HCT116 (cell line): ENCODE measurements around the gene TAF4. TPM values are rescaled to one million over a fixed set of nuclear protein-coding genes. Genes with fewer than 3 reads are reported as not detected.

Experiments
- ATAC-seq: fragments of 200-7000 bp; cut with Tn5 transposase; 2 replicates; pipeline ENCODE4 v1.9.1; 2020; ENCODE audit warnings: mild to moderate bottlenecking, moderate library complexity
- BruUV-seq: library from RNA; stranded (reverse); fragments of 400-500 nt; replicated peaks from 2 replicates; lab custom pipeline; 2021; lab: Mats Ljungman, UMichigan
- CTCF ChIA-PET: fragments of 300-600 bp; sonication (Branson Sonifier 250); formaldehyde crosslinking; loops from one replicate; lab custom pipeline; 2021; ENCODE audit warnings: antibody characterized with exemption; lab: Charles Lee
- POLR2A ChIA-PET: fragments of 300-600, 350-600 bp; sonication (Branson Sonifier 250); formaldehyde crosslinking; loops from one replicate; lab custom pipeline; 2021; ENCODE audit warnings: antibody characterized with exemption; lab: Charles Lee
- RAD21 ChIA-PET, 2 experiments: fragments of 300-600 bp; sonication (Branson Sonifier 250); formaldehyde crosslinking; loops; one replicate each; lab custom pipeline; 2023; ENCODE audit warnings: low total read pairs in 2 of 2; ENCODE audit not compliant: uncharacterized antibody in 2 of 2, unreplicated experiment in 2 of 2, low non-redundant PET in 1 of 2; lab: Charles Lee
- DNase-seq: peaks from one replicate; pipeline ENCODE4 v3.0.0-alpha.2; 2010; ENCODE audit warnings: low read depth, low spot score
- H2AFZ ChIP-seq: fragments of 200-600 bp; shearing (Covaris generic), sonication (generic); 2 replicates; pipeline ENCODE4 v1.6.1; 2017; ENCODE audit warnings: low read depth, mixed run types, mixed read lengths, antibody characterized with exemption, low read length; ENCODE audit not compliant: poor library complexity, severe bottlenecking
- H3K27ac ChIP-seq: 2 replicates; pipeline ENCODE4 v1.5.1; 2012; ENCODE audit warnings: low read depth, low read length
- H3K27me3 ChIP-seq: fragments of 200-600 bp; sonication (generic); 2 replicates; pipeline ENCODE4 v1.6.1; 2016; ENCODE audit warnings: mixed run types, low read length, mixed read lengths; ENCODE audit not compliant: insufficient read depth
- H3K36me3 ChIP-seq, 2 experiments: fragments of 200-500 bp in 1 of 2; fragments of 200-600 bp in 1 of 2; sonication (Bioruptor generic) in 1 of 2; sonication (generic) in 1 of 2; 2 replicates each; pipeline versions ENCODE4 v1.5.1 to v1.6.1; 2014 to 2016; ENCODE audit warnings: low read length in 2 of 2, inconsistent platforms in 1 of 2, mixed read lengths in 1 of 2, mixed run types in 1 of 2; ENCODE audit not compliant: insufficient read depth in 2 of 2, control insufficient read depth in 1 of 2
- H3K4me1 ChIP-seq, 2 experiments: fragments of 200-600 bp in 1 of 2; sonication (generic) in 1 of 2; 2 replicates each; pipeline versions ENCODE4 v1.5.1 to v1.6.1; 2012 to 2017; ENCODE audit warnings: low read length in 2 of 2, inconsistent platforms in 1 of 2, mild to moderate bottlenecking in 1 of 2, mixed read lengths in 1 of 2, mixed run types in 1 of 2, moderate library complexity in 1 of 2; ENCODE audit not compliant: insufficient read depth in 2 of 2, control insufficient read depth in 1 of 2
- H3K4me2 ChIP-seq: fragments of 200-600 bp; sonication (generic); 2 replicates; pipeline ENCODE4 v1.6.1; 2017; ENCODE audit warnings: mixed run types, low read length, mixed read lengths
- H3K4me3 ChIP-seq, 2 experiments: fragments of 200-600 bp in 1 of 2; sonication (generic) in 1 of 2; replicated peaks in 1 of 2; 2 replicates each; pipeline ENCODE4 v1.5.1; 2011 to 2016; ENCODE audit warnings: low read length in 2 of 2, control low read depth in 1 of 2, low read depth in 1 of 2, mild to moderate bottlenecking in 1 of 2, mixed read lengths in 1 of 2, mixed run types in 1 of 2
- H3K79me2 ChIP-seq: fragments of 200-600 bp; sonication (generic); 2 replicates; pipeline ENCODE4 v1.6.1; 2017; ENCODE audit warnings: mild to moderate bottlenecking, mixed run types, low read length, moderate library complexity, mixed read lengths; ENCODE audit not compliant: insufficient read depth
- H3K9ac ChIP-seq: fragments of 200-600 bp; sonication (generic); 2 replicates; pipeline ENCODE4 v1.6.1; 2016; ENCODE audit warnings: low read length, mixed read lengths
- H3K9me2 ChIP-seq: fragments of 200-600 bp; sonication (generic), shearing (Covaris generic); 2 replicates; pipeline ENCODE4 v1.6.1; 2017; ENCODE audit warnings: mixed run types, mild to moderate bottlenecking, moderate library complexity; ENCODE audit not compliant: insufficient read depth
- H3K9me3 ChIP-seq, 2 experiments: fragments of 200-500 bp in 1 of 2; fragments of 200-600 bp in 1 of 2; sonication (Bioruptor generic) in 1 of 2; sonication (generic) in 1 of 2; 2 replicates each; pipeline ENCODE4 v1.6.1; 2014 to 2017; ENCODE audit warnings: low read length in 2 of 2, mixed read lengths in 2 of 2, inconsistent platforms in 1 of 2, low read depth in 1 of 2, mild to moderate bottlenecking in 1 of 2, mixed run types in 1 of 2, moderate library complexity in 1 of 2; ENCODE audit not compliant: control insufficient read depth in 1 of 2, insufficient read depth in 1 of 2
- H4K20me1 ChIP-seq: fragments of 200-600 bp; sonication (generic), shearing (Covaris generic); 2 replicates; pipeline ENCODE4 v1.6.1; 2017; ENCODE audit warnings: mixed run types, mild to moderate bottlenecking, moderate library complexity; ENCODE audit not compliant: insufficient read depth
- ATF3 ChIP-seq: IDR thresholded peaks from 2 replicates; pipeline ENCODE4 v1.6.1; 2012
- CEBPB ChIP-seq: IDR thresholded peaks from 2 replicates; pipeline ENCODE4 v1.6.1; 2012; ENCODE audit warnings: low read depth
- EGR1 ChIP-seq: IDR thresholded peaks from 2 replicates; pipeline ENCODE4 v1.6.1; 2012; ENCODE audit warnings: low read depth
- ELF1 ChIP-seq: IDR thresholded peaks from 2 replicates; pipeline ENCODE4 v1.6.1; 2012; ENCODE audit warnings: low read depth, borderline replicate concordance
- EZH2 ChIP-seq: fragments of 200-600 bp; sonication (generic); IDR thresholded peaks from 2 replicates; pipeline ENCODE4 v1.6.1; 2017; ENCODE audit warnings: antibody characterized with exemption, mixed run types
- MAX ChIP-seq: IDR thresholded peaks from 2 replicates; pipeline ENCODE4 v1.6.1; 2012
- POLR2A ChIP-seq: IDR thresholded peaks from 2 replicates; pipeline ENCODE4 v1.7.0; 2011; ENCODE audit warnings: borderline replicate concordance; ENCODE audit not compliant: insufficient read depth, insufficient read length; ENCODE audit errors: extremely low read depth
- RAD21 ChIP-seq: IDR thresholded peaks from 2 replicates; pipeline ENCODE4 v1.6.1; 2012; ENCODE audit warnings: low read depth, mild to moderate bottlenecking
- SIN3A ChIP-seq: IDR thresholded peaks from 2 replicates; pipeline ENCODE4 v1.6.1; 2012; ENCODE audit warnings: low read depth
- YY1 ChIP-seq: IDR thresholded peaks from 2 replicates; pipeline ENCODE4 v1.6.1; 2011; ENCODE audit warnings: low read length, low read depth, moderate library complexity, mild to moderate bottlenecking; ENCODE audit not compliant: insufficient replicate concordance; ENCODE audit errors: extremely low read depth
- intact Hi-C: fragments of 100-400 bp; cut with micrococcal nuclease; formaldehyde crosslinking; loops from 2 replicates; pipeline ENCODE4 v1.10.0; 2022
- total RNA-seq: library from RNA; stranded (reverse); gene quantifications from one replicate; pipeline ENCODE4 v1.2.1, GENCODE V29; 2021; ENCODE audit not compliant: unreplicated experiment

Gene TAF4
- total RNA-seq, 1 experiment from 2014 or later = 26.8 TPM

GRCh38 chr20:61929561-61929960 is 136.1 kb downstream of the TAF4 start:
- no peak for DNase-seq
- Histone ChIP-seq H3K27me3 (no peaks in the 10 kb centered on the region), H3K9me3 (no peaks in the 10 kb centered on the region), H2AFZ (no peak overlapping the region), H3K79me2 (no peaks in the 10 kb centered on the region), H3K4me1 (peaks cover 14 to 15% of the 10 kb centered on the region in 2 experiments), H3K27ac (no peak overlapping the region), H3K4me2 (no peak overlapping the region), H3K4me3 (no peak overlapping the region), H3K36me3 (no peaks in the 10 kb centered on the region), H4K20me1 (no peaks in the 10 kb centered on the region), H3K9me2 (no peaks in the 10 kb centered on the region), H3K9ac (no peak overlapping the region)
- BruUV-seq = no TSS peak
- TF ChIP-seq CEBPB (no peak), ELF1 (no peak), EGR1 (no peak), SIN3A (no peak), ATF3 (no peak), YY1 (no peak), RAD21 (no peak)
- ChIA-PET POLR2A (no interaction called here), RAD21 (no interaction called here), CTCF (no interaction called here)
- intact Hi-C loops = no loop called here
- no peak for ATAC-seq

GRCh38 chr20:61927826-61928541 is 137.7 kb downstream of the TAF4 start:
- Histone ChIP-seq H3K9me3 (no peaks in the 10 kb centered on the region), H3K9me2 (no peaks in the 10 kb centered on the region), H3K4me1 (peaks cover 14 to 15% of the 10 kb centered on the region in 2 experiments), H4K20me1 (no peaks in the 10 kb centered on the region), H2AFZ (no peak overlapping the region), H3K27me3 (no peaks in the 10 kb centered on the region), H3K27ac (no peak overlapping the region), H3K4me3 (no peak overlapping the region), H3K9ac (no peak overlapping the region), H3K4me2 (no peak overlapping the region), H3K36me3 (no peaks in the 10 kb centered on the region), H3K79me2 (no peaks in the 10 kb centered on the region)
- RAD21 ChIA-PET = no interaction called here
- BruUV-seq = no TSS peak
- TF ChIP-seq EZH2 (no peak), POLR2A (no peak), MAX (no peak)
- ATAC-seq = no peak
- DNase-seq = no peak
- intact Hi-C loops = no loop called here
- CTCF ChIA-PET = no interaction called here
- POLR2A ChIA-PET = no interaction called here
